ENCODE data around the gene PKN1. TPM values are rescaled to one million over a fixed set of nuclear protein-coding genes. Genes with fewer than 3 reads are reported as not detected.

The PKN1 gene
- total and polyA plus RNA-seq, 10 of the 15 experiments (the other 5 are each of a cell fraction or from before 2014, with no cell fraction given): 1.0 to 189 (median 52.7) TPM

GRCh38 chr19:14520543-14520942 is 87.4 kb downstream of the PKN1 start:
- ChIA-PET CTCF (no interaction called here), POLR2A (interaction anchor here (1.5 kb wide), 1 partner anchor 9 kb away, joined by 3 read pairs; the partner anchor contains the start of gene TECR), RAD21 (ENCODE audit: unreplicated experiment) (no interaction called here), SMC1A (ENCODE audit: uncharacterized antibody, unreplicated experiment) (interaction anchor here (1.1 kb wide), 1 partner anchor 8 kb away, joined by 3 read pairs; no protein-coding TSS in a partner anchor)
- H3K36me3 ChIP-seq (ENCODE audit: control insufficient read depth in 2 of 2, insufficient read depth in 2 of 2, low read length in 1 of 2): peaks cover 0 to 6% of the 10 kb centered on the region in 2 experiments; a peak in 3 of 4 replicates
- ATAC-seq (no peak), FAIRE-seq (no peak), DNase-seq (ENCODE audit: low read depth, low spot score) (no peak)
- peaks cover 3% of the 10 kb centered on the region; the same call in 1 of the 2 replicates for H4K20me1 ChIP-seq (ENCODE audit: control insufficient read depth, insufficient read depth)
- no peak overlapping the region for H3K4me2 ChIP-seq (ENCODE audit: control insufficient read depth, insufficient read depth)
- no peak overlapping the region for H2AFZ ChIP-seq (ENCODE audit: control insufficient read depth, low read depth, low read length)
- in situ Hi-C loops (cut with MboI): no loop called here
- no peaks in the 10 kb centered on the region for H3K9me3 ChIP-seq (replicated peaks; ENCODE audit: control insufficient read depth, insufficient read depth, low read length)
- H3K79me2 ChIP-seq (ENCODE audit: control insufficient read depth, insufficient read depth, low read length): peaks cover 27% of the 10 kb centered on the region
- intact Hi-C loops (cut with micrococcal nuclease; ENCODE audit: unreplicated experiment): no loop called here
- BruUV-seq (replicated peaks): no TSS peak
- peaks cover 9% of the 10 kb centered on the region for H3K4me1 ChIP-seq (ENCODE audit: control insufficient read depth, insufficient read depth, low read length)
- H3K27ac ChIP-seq (ENCODE audit: control insufficient read depth, insufficient read depth): no peak overlapping the region
- no peak overlapping the region for H3K4me3 ChIP-seq
- 76% methylated on average over 4 of the region's 4 CpGs for WGBS (ENCODE audit: insufficient coverage, insufficient replicate concordance, low lambda C conversion rate, missing lambda C conversion rate)
- no peak overlapping the region for H3K9ac ChIP-seq (ENCODE audit: control insufficient read depth, insufficient read depth, low read length)
- H3K27me3 ChIP-seq (replicated peaks in 1 of 2; ENCODE audit: control insufficient read depth in 2 of 2, insufficient read depth in 2 of 2, low read length in 1 of 2): no peaks in the 10 kb centered on the region
- TF ChIP-seq EGR1 (IDR thresholded peaks at IDR 0.05; ENCODE audit: borderline replicate concordance in 1 of 2, low read depth in 2 of 2, low read length in 2 of 2) (no peak), ZNF687 (IDR thresholded peaks at IDR 0.05) (no peak), ATF3 (IDR thresholded peaks at IDR 0.05; ENCODE audit: borderline replicate concordance, extremely low read depth, low read depth, low read length) (no peak), JUNB (IDR thresholded peaks at IDR 0.05) (no peak), ZBTB11 (CRISPR knock-in tag; IDR thresholded peaks at IDR 0.05) (no peak), SP1 (IDR thresholded peaks at IDR 0.05; ENCODE audit: low read depth, low read length) (no peak), ZNF24 (IDR thresholded peaks at IDR 0.05) (no peak), POLR2A (IDR thresholded peaks at IDR 0.05; ENCODE audit: low read depth, low read length) (no peak), ZNF592 (IDR thresholded peaks at IDR 0.05) (no peak)

Measured in GM12878 (cell line).